Measurements from ENCODE around the gene INSL3.

GRCh38 chr19:17863520-17864182 is 42.3 kb upstream of the INSL3 start:
- TF ChIP-seq CTCF (optimal IDR thresholded peaks at IDR 0.05 in 1 of 3, IDR thresholded peaks at IDR 0.05 in 1 of 3, conservative IDR thresholded peaks at IDR 0.05 in 1 of 3; ENCODE audit: extremely low read depth in 1 of 3, insufficient read depth in 2 of 3, low read length in 3 of 3) (no peak), EZH2 (IDR thresholded peaks at IDR 0.05; ENCODE audit: low read length) (no peak)
